HT1080 (cell line): ENCODE measurements around the gene C1orf167. TPM values are rescaled to one million over a fixed set of nuclear protein-coding genes. Genes with fewer than 3 reads are reported as not detected.

Experiments used
- DNase-seq: peaks from one replicate; pipeline ENCODE4 v3.0.0-alpha.2; 2015; ENCODE audit warnings: low read depth
- total RNA-seq: library from RNA; depleted of rRNA; stranded (reverse); fragments of >200 nt; shearing (Covaris generic); gene quantifications from 2 replicates; pipeline ENCODE4 v1.2.3, GENCODE V29; 2014

C1orf167 gene
- total RNA-seq, 1 experiment from 2014 or later, result not detected

DNA sequence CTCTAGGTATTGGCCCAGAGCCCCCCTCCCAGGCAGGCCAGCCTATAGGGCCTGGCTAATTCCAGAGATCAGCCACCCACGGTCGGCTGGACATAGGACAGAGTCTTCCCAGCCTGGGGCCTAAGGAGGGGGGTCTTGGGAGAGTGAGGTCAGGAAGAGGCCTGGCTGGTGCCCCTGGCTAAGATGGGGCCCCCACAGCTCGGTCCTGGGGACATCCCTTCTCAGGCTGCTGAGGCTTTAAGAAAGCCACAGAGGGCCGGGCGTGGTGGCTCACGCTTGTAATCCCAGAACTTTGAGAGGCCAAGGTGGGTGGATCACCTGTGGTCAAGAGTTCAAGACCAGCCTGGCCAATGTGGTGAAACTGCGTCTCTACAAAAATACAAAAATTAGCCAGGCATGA lies 2.5 kb downstream of the C1orf167 start:
- DNase-seq, result no peak

DNA sequence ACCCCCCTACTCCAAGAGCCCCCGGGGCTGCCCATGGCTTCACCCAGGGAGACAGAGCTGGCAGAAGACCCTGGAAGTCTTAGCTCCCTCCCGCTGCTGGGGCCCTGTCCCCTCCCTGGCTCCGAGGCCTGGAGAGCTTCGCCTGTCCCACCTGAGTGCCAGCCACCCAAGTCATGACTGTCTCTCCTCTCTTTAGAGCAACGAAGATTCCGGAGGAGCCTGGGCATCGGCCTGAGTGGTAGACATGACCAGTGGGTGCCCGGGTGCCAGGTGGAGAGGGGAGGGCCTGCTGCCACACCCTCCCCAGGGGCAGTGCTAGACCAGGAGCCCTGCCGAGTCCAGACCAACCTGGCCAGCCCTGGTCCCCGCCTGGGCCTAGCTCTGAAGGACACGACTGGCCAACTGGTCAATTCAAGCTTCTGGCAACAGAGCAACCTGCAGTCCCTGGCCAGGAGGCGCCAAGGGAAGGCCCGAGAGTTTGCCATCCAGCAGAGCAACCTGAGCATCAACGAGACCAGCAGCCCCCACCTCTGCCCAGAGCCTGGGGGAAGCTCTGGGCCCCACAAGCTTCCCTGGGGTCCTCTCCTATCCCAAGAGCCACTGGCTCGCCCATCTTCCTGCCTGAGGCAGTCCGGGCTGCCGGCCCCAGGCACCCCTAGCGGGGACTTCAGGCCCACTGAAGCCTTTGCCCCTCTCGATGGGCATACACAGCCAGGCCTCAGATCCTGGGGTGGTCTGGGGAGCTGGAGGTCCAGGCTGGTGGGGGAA lies 3.9 kb downstream of the C1orf167 start:
- no peak for DNase-seq

DNA sequence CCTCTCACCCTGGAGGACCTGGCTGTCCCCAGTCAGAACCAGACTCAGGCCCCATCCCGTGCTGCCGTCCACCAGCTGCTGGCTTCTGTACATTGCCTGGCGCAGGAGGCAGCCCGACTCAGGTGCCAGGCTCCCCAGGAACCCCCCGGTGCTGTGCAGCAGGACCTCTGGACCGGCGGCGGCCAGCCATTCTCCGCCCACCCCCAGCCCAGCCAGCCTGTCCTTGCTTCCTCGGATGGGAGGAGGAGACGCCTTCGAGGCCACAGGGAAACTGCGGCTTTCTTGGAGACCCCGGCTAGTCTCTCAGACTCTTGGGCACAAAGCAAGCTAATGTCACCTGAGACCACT lies 4.4 kb downstream of the C1orf167 start:
- no peak for DNase-seq

DNA sequence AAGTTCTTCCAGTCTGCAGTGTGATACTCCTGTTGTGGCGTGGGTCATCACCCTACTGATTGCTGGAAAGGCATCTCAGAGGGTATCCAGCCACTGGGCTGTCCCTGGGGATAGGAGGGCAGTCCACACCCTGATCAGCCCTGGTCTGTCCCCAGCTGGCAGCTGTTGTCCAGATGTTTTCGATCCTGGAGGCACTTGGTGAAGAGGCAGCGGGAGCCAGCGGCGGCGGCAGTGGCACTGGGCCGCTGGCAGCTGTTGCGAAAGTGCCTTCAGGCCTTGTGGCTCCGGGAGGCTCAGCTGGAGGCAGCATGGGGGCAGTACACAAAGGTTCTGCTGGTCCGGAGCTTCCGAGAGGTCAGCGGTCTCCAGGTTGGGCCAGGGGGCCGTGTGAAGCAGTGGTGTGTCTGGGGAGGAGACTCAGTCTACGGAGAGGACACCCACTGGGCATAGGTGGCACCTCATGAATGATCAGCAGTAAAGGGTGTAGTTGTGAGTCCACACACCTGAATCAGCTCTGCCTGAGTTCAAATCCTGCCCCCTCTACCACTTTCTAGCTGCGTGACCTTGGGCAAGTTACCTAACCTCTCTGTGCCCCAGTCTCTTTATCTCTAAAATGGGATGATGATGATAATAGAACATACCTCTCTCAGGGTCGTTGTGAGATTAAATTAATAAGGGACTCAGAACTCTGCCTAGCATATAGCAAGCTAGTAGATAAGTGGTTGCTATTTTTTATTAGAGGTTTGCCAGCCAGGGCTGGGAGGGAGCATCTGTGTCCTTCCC lies 6.1 kb downstream of the C1orf167 start:
- DNase-seq, result no peak

DNA sequence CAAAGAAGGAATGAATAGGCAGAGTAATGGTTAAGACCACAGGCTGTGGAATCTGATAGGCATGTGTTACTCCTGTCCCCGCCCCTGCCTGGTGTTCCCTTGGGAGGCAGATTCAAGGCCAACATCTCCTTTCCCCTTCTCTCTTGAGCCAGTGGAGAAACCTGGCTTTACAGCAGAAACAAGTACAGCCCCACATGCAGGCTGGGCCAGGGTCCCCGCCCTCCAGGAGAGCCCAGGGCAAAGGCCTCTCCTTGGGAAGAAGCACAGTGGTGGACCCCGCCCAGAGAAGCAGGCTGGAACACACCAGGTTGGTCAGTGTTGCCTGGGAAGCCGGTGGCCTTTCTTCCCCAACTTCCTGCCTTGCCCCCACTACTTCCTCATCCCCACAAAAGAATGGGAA lies 6.8 kb downstream of the C1orf167 start:
- no peak for DNase-seq

DNA sequence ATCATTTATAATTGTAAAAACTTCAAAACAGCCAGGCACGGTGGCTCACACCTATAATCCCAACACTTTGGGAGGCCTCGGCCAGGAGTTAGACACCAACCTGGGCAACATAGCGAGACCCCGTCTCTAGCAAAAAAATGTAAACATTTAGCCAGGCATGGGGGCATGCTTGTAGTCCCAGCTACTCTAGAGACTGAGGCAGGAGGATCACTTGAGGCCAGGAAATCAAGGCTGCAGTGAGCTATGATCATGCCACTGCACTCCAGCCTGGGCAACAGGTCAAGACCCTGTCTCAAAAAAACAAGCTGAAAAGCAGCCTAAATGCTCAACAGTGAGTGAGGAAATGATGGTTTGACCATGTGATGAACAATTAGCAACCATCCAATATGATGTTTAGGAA lies 7.3 kb downstream of the C1orf167 start:
- no peak for DNase-seq

DNA sequence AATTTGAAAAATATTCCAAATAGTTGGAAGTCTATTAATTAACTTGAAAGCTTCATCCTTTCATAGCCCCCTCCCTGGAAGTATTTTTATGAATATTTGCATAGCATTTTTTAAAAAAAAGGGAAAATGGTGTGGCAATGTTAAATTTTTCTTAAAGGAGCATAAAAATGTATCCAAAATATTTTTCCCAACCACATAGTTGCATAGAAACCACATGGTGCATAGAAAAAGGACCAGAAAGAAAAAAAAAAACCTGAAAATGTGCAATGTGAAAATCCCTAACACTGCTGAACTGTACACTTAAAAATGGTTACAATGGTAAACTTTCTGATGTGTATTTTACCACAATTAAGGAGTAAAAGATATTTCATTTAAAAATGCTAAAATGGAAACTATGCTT lies 8.0 kb downstream of the C1orf167 start:
- no peak for DNase-seq

DNA sequence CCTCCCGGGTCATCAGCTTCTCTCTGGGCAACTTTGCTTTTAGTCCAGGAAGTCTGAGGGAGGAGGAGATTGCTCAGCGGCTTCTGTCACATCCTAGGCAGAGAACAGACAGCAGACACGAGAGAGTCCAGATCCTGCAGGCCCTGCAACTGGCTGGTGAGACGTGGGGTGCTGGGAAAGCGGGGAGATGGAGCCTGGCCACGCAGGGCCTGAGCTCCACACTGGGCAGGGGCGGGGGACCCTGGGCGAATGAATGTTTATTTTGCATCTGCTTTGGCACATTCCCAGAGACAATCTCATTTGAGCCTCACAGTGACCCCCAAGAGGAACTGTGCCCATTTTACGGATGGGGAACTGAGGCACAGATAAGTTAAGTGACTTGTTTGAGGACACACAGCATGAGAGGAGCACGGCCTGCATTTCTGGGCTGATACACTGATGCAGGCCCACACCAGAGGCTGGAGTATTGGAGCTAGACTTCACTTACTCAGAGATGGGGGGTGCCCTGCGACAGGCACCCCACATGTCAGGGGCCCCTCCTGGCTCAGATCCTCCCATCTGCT lies 9.6 kb downstream of the C1orf167 start:
- DNase-seq, result no peak

DNA sequence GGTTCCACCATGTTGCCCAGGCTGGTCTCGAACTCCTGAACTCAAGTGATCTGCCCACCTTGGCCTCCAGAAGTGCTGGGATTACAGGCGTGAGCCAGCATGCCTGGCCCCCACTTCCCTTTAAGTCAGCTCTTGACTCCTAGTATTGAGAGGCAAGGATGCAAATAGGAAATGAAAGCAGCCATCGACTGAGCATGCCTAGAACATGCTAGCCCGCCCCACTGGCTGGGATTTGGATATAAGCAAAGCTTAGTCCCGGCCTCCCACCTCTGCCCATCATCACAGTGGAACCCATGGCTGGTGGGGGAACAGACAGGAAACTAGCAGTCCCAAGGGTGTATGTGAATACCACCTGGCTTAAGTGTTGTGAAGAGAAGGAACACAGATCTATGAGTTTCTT lies 10.5 kb downstream of the C1orf167 start:
- peak; percentile 29 for DNase-seq

DNA sequence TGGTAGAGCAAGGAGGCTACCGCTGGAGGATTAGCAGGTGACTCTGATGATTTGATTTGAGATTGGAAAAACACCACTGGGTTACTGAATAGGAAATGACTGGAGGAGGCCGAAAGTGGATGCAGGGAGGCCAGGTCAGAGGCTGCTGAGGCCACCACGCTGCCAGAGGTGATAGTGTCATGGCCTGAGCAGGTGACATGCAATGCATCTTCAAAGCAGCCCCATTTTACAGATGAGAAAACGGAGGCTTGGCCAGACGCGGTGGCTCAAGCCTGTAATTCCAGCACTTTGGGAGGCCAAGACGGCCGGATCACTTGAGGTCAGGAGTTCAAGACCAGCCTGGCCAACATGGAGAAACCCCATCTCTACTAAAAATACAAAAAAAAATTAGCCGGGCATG lies 12.8 kb downstream of the C1orf167 start:
- DNase-seq, result no peak

DNA sequence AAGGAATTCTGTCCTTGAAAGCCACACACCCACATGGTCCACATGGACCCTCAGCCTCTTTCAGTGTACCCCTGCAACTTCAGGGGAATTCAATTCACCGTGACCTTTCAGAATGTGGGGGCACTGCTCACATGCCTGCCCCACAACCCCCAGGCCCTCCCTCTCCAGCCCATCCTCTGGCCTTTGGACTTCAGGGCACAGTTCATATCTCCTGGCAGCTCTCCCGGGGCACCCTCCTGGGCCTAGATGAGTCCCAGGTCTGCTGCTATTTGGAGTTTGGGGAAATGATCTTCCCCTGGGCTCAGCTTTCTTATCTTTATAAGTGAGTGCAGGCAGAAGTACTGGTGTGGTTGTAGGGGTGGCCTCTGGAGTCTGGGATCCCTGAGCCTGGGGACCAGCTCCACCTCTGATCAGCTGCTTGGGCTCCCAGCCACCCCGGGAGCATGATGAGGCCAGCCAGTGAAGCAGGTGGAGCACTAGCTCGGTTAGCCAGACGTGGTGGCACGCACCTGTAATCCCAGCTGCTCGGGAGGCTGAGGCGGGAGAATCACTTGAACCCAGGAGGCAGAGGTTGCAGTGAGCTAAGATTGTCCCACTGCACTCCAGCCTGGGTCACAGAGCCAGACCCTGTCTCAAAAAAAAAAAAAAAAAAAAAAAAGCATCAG lies 15.8 kb downstream of the C1orf167 start:
- DNase-seq, result no peak

DNA sequence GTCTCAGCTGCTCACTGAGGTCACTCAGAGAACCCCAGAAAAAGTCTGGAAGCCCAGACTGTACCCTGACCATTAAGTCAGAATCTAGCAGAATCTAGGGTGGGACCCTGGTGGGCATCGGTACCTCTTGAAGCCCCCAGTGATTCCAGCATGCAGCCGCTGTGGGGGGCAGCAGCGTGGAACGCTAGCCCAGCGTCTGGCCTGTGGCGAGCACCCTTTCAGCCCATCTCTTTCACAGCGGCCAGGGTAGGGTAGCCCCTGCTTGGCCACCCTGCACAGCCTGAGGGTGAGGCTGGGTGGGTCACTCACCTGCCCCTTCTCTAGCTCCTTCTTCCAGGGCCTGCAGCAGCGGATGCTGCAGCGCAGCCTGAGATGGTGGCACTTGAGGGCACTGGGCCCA lies 16.3 kb downstream of the C1orf167 start:
- DNase-seq, result no peak

DNA sequence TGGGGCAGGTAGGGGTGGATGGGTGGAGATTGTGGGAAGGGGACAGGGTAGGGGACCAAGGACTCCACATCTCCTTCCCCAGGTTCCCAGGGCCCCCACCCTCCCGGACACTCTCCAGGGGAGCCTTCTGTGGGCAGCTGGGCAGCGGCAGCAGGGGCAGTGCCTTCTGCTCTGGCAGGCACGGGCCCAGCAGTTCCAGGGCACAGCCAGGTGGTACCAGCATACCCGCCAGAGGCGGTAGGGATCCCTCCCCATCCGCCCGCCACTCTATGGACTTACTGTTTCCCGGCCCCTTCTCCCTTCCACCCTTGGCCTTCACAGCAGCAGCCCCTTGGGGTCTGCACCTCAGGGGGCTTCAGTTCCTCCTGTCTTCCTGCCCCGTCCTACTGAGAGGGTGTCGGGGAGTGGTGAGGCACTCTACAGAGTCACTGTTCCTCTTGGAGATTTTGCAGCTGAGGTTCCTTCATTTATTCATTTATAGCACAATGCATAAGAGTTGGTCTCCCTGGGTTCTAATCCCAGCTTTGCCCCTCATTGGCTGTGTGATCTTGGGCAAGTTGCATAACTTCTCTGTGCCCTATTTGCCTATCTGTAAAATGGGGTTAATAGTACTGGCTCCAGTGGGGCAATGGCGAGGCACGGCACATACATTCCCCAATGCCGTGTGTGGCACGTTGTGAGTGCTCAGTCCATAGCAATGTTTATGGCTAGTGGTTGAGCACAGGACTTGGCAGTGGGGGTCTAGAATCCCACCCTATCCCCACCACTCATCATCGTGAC lies 17.0 kb downstream of the C1orf167 start:
- no peak for DNase-seq

DNA sequence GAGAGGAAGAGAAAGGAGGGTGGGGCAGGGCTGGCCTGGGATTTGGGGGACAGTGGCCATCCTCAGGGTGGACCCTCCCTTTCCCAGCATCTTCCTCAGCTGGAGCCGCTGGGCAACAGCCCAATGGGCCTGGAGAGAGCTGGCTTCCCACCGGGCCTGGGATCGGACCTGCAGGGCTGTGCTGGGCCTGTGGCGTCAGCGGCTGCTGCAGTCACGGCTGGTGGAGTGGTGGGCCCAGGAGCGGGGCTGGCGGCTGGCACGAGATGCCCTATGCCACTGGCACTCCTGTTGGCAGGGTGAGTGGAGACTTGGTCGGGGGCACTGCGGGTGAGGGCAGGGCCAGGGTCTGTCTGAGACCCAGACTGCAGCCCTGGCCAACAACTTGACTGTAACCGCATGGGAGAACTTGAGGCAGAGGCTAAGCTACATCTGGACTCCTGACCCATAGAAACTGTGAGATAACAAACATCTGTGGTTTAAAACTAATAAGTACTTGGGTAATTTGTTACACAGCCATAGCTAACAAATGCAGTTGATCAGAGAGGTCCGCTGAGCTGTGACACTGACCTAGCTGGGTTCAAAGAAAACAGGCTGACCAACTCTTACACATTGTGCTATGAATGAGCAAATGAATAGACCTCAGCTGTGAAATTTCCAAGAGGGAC lies 17.9 kb downstream of the C1orf167 start:
- DNase-seq, result no peak

DNA sequence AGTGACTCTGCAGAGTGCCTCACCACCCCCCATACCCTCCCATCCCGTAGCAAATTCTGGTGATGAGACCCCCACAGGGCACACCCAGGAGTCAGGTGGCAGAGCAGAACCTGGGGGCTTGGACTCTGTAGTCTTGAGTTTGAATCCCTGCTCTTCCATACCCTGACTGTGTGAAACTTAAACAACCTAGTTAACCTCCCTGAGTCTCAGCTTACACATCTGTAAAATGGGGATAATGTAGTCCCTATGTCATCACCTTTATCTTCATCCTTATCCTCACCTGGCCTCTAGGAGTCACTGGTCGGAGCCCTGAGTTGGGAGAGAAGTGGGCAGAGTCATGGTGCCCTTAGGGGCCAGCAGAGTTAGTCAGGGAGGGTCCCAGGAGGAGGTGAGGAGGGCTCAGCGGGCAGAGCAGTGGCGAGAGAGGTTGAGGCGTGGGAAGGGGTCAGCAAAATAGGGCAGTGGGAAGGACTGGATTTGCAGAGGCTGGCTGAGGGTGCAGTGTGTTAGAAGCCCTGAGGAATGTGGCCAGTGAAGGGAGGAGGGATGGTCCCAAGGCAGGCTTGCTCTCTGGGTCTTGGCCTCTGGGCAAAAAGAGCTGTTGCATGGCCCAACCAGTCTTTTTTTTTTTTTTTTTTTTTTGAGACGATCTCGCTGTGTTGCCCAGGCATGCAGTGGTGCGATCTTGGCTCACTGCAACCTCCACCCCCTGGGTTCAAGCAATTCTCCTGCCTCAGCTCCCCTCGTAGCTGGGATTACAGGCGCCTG lies 18.6 kb downstream of the C1orf167 start:
- DNase-seq, result no peak

DNA sequence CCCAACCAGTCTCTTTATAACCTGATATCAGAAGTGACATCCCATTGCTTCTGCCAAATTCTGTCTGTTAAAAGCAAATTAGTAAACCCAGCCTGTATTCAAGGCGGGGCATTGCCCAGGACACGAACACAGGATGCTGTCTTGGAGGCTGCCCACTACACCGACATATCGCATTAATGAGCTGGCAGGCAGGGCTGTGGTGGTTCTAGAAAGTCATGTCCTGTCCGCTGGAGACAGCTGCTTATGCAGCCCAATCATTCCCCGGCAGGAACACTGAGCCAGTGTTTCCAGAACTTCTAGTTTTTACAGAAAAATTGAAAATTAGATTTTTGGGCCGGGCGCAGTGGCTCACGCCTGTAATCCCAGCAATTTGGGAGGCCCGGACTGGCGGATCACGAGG lies 19.3 kb downstream of the C1orf167 start:
- peak; percentile 56 for DNase-seq

DNA sequence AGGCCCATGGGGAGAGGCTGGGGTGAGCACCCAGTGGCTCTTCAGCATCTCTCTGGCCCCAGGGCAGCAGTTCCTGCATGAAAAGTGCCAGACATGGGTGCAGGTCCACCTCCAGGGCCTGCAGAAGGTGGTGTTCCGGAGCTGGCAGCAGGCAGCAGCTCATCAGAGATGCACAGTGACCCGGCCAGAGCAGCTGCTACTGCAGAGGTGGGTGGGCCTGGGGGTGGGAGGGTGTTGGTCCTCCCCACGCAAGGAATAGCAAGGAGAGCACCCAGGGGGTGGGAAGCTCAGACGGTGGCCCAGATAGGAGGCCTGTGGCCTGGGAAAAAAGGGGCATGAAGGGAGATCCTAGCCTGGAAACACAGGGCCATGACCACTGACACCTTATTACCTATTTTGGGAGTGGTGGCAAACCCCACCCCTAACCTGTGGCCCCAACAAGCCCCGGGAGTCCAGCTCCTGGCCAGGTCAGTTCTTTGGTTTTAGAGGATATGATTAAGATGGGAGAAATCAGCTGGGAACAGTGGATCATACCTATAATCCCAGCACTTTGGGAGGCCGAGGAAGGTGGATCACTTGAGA lies 20.2 kb downstream of the C1orf167 start:
- DNase-seq, result no peak

DNA sequence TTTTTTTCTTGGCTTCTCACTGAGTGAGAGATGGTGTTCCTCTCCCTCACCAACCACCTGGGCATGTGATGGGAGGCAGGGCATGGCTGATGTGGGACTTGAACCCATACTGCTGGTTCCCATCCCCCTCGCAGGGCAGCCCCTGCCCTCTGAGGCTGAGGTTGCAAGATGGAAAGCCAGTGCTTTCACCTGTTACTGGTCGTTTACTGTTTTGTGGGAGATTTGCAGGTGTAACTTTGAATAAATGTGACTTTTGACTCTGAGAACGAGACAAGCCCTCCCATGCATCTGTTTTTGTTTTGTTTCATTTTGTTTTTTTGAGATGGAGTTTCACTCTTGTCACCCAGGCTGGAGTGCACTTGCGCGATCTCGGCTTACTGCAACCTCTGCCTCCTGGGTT lies 21.6 kb downstream of the C1orf167 start:
- DNase-seq, result no peak

DNA sequence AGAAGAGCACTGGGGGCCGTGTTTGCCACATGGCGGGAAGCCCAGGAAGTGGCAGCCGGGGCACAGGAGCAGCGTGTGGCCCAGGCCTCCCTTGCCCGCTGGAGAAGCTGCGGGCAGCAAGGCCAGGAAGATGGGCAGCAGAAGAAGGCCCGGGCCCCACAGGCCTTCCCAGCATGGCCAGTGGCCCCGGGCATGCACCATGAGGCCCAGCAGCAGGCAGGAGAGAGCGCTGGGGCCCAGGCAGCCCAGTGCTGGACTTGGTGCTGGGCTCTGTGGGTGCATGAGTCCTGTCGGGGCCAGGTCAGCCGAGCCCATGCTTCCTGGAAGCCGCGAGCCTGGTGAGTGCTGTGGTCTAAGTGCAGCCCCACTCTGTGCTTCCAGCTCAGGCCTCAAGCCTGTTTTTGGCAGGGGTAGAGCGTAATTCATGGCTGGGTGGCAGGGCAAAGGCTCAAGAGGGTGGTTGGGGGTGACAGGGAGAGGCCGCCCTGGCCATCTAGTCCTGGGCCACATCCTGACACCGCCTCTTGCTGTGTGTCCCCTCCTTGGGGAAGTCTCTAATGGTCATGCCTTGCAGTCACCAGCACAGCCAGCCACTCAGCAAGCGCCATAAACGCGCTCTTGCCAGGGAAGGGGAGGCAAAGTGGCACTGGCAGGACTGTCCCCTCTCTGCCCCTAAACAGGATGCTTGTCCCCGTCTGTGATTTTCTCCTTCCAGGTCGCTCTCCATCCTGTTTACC lies 22.4 kb downstream of the C1orf167 start:
- no peak for DNase-seq
